CD8-positive, alpha-beta memory T cell (primary cell): ENCODE results near the gene PFKL. TPM values are rescaled to one million over a fixed set of nuclear protein-coding genes. Genes with fewer than 3 reads are reported as not detected.

Source experiments
- CTCF ChIA-PET: fragments of 350-600 bp; sonication (Branson Sonifier 250); formaldehyde crosslinking; loops from one replicate; lab custom pipeline; 2021; ENCODE audit warnings: antibody characterized with exemption; lab: Charles Lee
- POLR2A ChIA-PET: fragments of 350-600 bp; sonication (Branson Sonifier 250); formaldehyde crosslinking; loops from one replicate; lab custom pipeline; 2021; ENCODE audit warnings: antibody characterized with exemption; lab: Charles Lee
- DNase-seq, 5 donors: peaks; one replicate each; pipeline versions ENCODE4 v3.0.0 to v3.0.0-alpha.2; 2020 to 2022; ENCODE audit warnings: mixed read lengths in 1 of 5
- H3K27ac ChIP-seq: one replicate; pipeline ENCODE4 v1.7.0; 2013; ENCODE audit warnings: low read depth, mild to moderate bottlenecking, low read length, moderate library complexity
- H3K27me3 ChIP-seq: 2 replicates; pipeline ENCODE4 v1.7.0; 2013; ENCODE audit warnings: low read length, mild to moderate bottlenecking; ENCODE audit not compliant: insufficient read depth, poor library complexity, severe bottlenecking
- H3K36me3 ChIP-seq: 2 replicates; pipeline ENCODE4 v1.7.0; 2013; ENCODE audit warnings: mild to moderate bottlenecking, low read length, moderate library complexity; ENCODE audit not compliant: insufficient read depth
- H3K4me1 ChIP-seq: 2 replicates; pipeline ENCODE4 v1.7.0; 2013; ENCODE audit warnings: mild to moderate bottlenecking, low read length, moderate library complexity; ENCODE audit not compliant: insufficient read depth
- H3K4me3 ChIP-seq: 2 replicates; pipeline ENCODE4 v1.7.0; 2013; ENCODE audit warnings: mild to moderate bottlenecking, low read length
- H3K9me3 ChIP-seq: 2 replicates; pipeline ENCODE4 v1.7.0; 2013; ENCODE audit warnings: mild to moderate bottlenecking, low read length
- H3K27ac Mint-ChIP-seq, 8 donors: one replicate each; pipeline ENCODE4 v1.8.0; 2020 to 2021; ENCODE audit warnings: mixed read lengths in 8 of 8, mild to moderate bottlenecking in 6 of 8, inconsistent platforms in 3 of 8, moderate library complexity in 3 of 8
- H3K27me3 Mint-ChIP-seq, 2 donors: one replicate each; pipeline ENCODE4 v1.8.0; 2020 to 2021; ENCODE audit warnings: mixed read lengths in 2 of 2, mild to moderate bottlenecking in 1 of 2, moderate library complexity in 1 of 2
- H3K36me3 Mint-ChIP-seq, 3 donors: one replicate each; pipeline ENCODE4 v1.8.0; 2020 to 2021; ENCODE audit warnings: mixed read lengths in 3 of 3, inconsistent platforms in 1 of 3, mild to moderate bottlenecking in 1 of 3
- H3K4me1 Mint-ChIP-seq, 3 donors: one replicate each; pipeline ENCODE4 v1.8.0; 2020 to 2021; ENCODE audit warnings: mixed read lengths in 3 of 3, inconsistent platforms in 1 of 3, mild to moderate bottlenecking in 1 of 3
- H3K4me3 Mint-ChIP-seq, 7 donors: one replicate each; pipeline ENCODE4 v1.8.0; 2020 to 2021; ENCODE audit warnings: mixed read lengths in 7 of 7, mild to moderate bottlenecking in 6 of 7, moderate library complexity in 4 of 7, inconsistent platforms in 2 of 7
- H3K9me3 Mint-ChIP-seq, 5 donors: one replicate each; pipeline ENCODE4 v1.8.0; 2020 to 2022; ENCODE audit warnings: mixed read lengths in 5 of 5, mild to moderate bottlenecking in 3 of 5, moderate library complexity in 2 of 5, inconsistent platforms in 1 of 5
- polyA plus RNA-seq: library from polyadenylated mRNA; unstranded; fragments of 300-500 nt; fragmentation: Illumina TruSeq; gene quantifications from one replicate; pipeline ENCODE4 v1.2.3, GENCODE V29; 2021
- total RNA-seq, 2 experiments: library from RNA; stranded (reverse); gene quantifications; one replicate each; pipeline ENCODE4 v1.2.3, GENCODE V29; 2021

The PFKL gene
- 100 to 1,000 TPM; 122 to 129 TPM for total RNA-seq
- polyA plus RNA-seq: 105 TPM

DNA sequence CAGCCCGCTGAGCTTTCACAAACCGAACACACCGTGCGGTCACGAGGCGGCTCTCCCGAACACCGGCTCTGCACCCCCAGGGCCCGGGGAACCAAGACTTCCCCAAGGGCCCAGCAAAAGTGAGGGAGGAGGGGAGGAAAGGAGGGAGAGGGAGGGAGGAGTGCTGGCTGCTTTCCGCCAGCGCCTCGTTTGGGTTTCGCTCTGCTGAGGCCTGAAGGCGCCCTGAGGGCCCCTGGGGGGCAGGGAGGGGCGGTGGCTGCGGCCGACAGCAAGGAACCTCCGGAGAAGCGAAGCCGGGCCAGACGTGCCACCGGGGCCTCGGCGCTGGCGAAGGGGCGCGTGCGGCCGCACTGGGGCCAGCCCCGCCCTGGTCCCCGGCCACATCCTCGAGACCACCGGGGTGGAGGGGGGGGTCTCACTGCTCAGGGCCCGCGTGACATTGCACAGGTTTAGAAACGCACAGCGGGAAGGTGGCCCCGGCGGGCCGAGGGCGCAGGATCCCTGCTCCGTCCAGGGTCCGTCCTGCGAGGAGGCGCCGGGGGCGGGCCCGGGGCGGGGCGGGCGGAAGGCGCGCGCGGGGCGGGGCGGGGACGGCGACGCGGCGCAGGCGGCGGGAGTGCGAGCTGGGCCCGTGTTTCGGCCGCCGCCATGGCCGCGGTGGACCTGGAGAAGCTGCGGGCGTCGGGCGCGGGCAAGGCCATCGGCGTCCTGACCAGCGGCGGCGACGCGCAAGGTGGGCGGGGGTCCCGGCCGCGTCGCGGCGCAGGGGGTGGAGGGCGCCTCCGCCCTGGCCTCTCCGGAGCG is at the start of gene PFKL:
Gene PFKL, plus strand, starts transcription at position 596 of the 804 bp plus-strand sequence. Its CDS starts 53 bp downstream, at position 649.
- H3K9me3 ChIP-seq: no peaks in the 10 kb centered on the region
- H3K27ac Mint-ChIP-seq: peak within 1 kb of the TSS; percentile 76 to 97 (median 89)
- POLR2A ChIA-PET: no interaction called here

GRCh38 chr21:44253832-44254710 is 45.8 kb upstream of the PFKL start:
- DNase-seq: no peak
- H3K9me3 ChIP-seq: no peaks in the 10 kb centered on the region
- Mint-ChIP-seq H3K27ac (peak overlapping the region in 1 of 8 donors; percentile 42), H3K27me3 (no peaks in the 10 kb centered on the region), H3K9me3 (no peaks in the 10 kb centered on the region), H3K4me1 (no peaks in the 10 kb centered on the region), H3K36me3 (no peaks in the 10 kb centered on the region), H3K4me3 (no peak overlapping the region)
- ChIA-PET CTCF (interaction anchor here (1.3 kb wide), 1 partner anchor 12 kb away, joined by 3 read pairs; no protein-coding TSS in a partner anchor), POLR2A (no interaction called here)
- H3K4me3 ChIP-seq: no peak overlapping the region
- no peak overlapping the region for H3K27ac ChIP-seq
- H3K36me3 ChIP-seq: no peaks in the 10 kb centered on the region
- no peaks in the 10 kb centered on the region for H3K27me3 ChIP-seq
- no peaks in the 10 kb centered on the region for H3K4me1 ChIP-seq

More for the DNA sequence above, at the start of gene PFKL:
- H3K4me3 ChIP-seq: peak within 1 kb of the TSS; percentile 73
- H3K4me1 ChIP-seq: peaks cover 62% of the 10 kb centered on the region
- no peaks in the 10 kb centered on the region for H3K27me3 ChIP-seq
- peak within 1 kb of the TSS; percentile 72 for H3K27ac ChIP-seq
- Mint-ChIP-seq H3K4me3 (peak within 1 kb of the TSS; percentile 83 to 98 (median 88)), H3K4me1 (peaks cover 35 to 65% (median 49%) of the 10 kb centered on the region in 3 donors), H3K9me3 (no peaks in the 10 kb centered on the region), H3K27me3 (no peaks in the 10 kb centered on the region), H3K36me3 (peaks cover 0 to 7% (median 0%) of the 10 kb centered on the region in 3 donors)
- H3K36me3 ChIP-seq: no peaks in the 10 kb centered on the region
- peak; percentile 43 to 71 (median 51) for DNase-seq
- CTCF ChIA-PET: no interaction called here

- no peaks in the 10 kb centered on the region for H3K36me3 ChIP-seq
- Mint-ChIP-seq H3K9me3 (no peaks in the 10 kb centered on the region), H3K4me3 (no peak overlapping the region), H3K4me1 (no peaks in the 10 kb centered on the region), H3K27ac (no peak overlapping the region), H3K36me3 (no peaks in the 10 kb centered on the region), H3K27me3 (no peaks in the 10 kb centered on the region)
- no peak for DNase-seq
- POLR2A ChIA-PET: no interaction called here
- H3K9me3 ChIP-seq: no peaks in the 10 kb centered on the region
- no peaks in the 10 kb centered on the region for H3K4me1 ChIP-seq
- CTCF ChIA-PET: interaction anchor here (1.3 kb wide), 1 partner anchor 10 kb away, joined by 3 read pairs; no protein-coding TSS in a partner anchor
- H3K4me3 ChIP-seq: no peak overlapping the region
- H3K27me3 ChIP-seq: no peaks in the 10 kb centered on the region
- H3K27ac ChIP-seq: no peak overlapping the region
These were observed 44.3 kb upstream of the PFKL start for GRCh38 chr21:44255511-44255981.

GRCh38 chr21:44258056-44258725 is 41.7 kb upstream of the PFKL start:
- no peaks in the 10 kb centered on the region for H3K27me3 ChIP-seq
- DNase-seq: no peak
- no peak overlapping the region for H3K27ac ChIP-seq
- H3K9me3 ChIP-seq: no peaks in the 10 kb centered on the region
- H3K4me1 ChIP-seq: no peaks in the 10 kb centered on the region
- Mint-ChIP-seq H3K27ac (no peak overlapping the region), H3K36me3 (no peaks in the 10 kb centered on the region), H3K4me1 (no peaks in the 10 kb centered on the region), H3K9me3 (no peaks in the 10 kb centered on the region), H3K4me3 (no peak overlapping the region), H3K27me3 (no peaks in the 10 kb centered on the region)
- no peak overlapping the region for H3K4me3 ChIP-seq
- POLR2A ChIA-PET: no interaction called here
- H3K36me3 ChIP-seq: no peaks in the 10 kb centered on the region
- CTCF ChIA-PET: interaction anchor here (1.1 kb wide), 1 partner anchor 10 kb away, joined by 3 read pairs; no protein-coding TSS in a partner anchor

GRCh38 chr21:44259082-44259705 is 40.7 kb upstream of the PFKL start:
- no peak overlapping the region for H3K4me3 Mint-ChIP-seq
- CTCF ChIA-PET: interaction anchor here (1.1 kb wide), 1 partner anchor 9 kb away, joined by 3 read pairs; no protein-coding TSS in a partner anchor
- H3K27ac Mint-ChIP-seq: no peak overlapping the region
- H3K36me3 ChIP-seq: no peaks in the 10 kb centered on the region
- no peaks in the 10 kb centered on the region for H3K4me1 Mint-ChIP-seq
- no peak overlapping the region for H3K27ac ChIP-seq
- POLR2A ChIA-PET: no interaction called here
- no peaks in the 10 kb centered on the region for H3K36me3 Mint-ChIP-seq
- DNase-seq: no peak
- no peaks in the 10 kb centered on the region for H3K9me3 ChIP-seq
- H3K27me3 Mint-ChIP-seq: no peaks in the 10 kb centered on the region
- H3K9me3 Mint-ChIP-seq: no peaks in the 10 kb centered on the region
- no peaks in the 10 kb centered on the region for H3K4me1 ChIP-seq
- H3K27me3 ChIP-seq: no peaks in the 10 kb centered on the region
- no peak overlapping the region for H3K4me3 ChIP-seq

GRCh38 chr21:44260066-44260465 is 39.8 kb upstream of the PFKL start:
- H3K4me3 Mint-ChIP-seq: no peak overlapping the region
- ChIA-PET POLR2A (no interaction called here), CTCF (no interaction called here)
- H3K36me3 Mint-ChIP-seq: no peaks in the 10 kb centered on the region
- no peaks in the 10 kb centered on the region for H3K4me1 ChIP-seq
- DNase-seq: no peak
- no peaks in the 10 kb centered on the region for H3K4me1 Mint-ChIP-seq
- H3K27ac Mint-ChIP-seq: no peak overlapping the region
- no peaks in the 10 kb centered on the region for H3K9me3 ChIP-seq
- H3K27me3 ChIP-seq: no peaks in the 10 kb centered on the region
- H3K4me3 ChIP-seq: no peak overlapping the region
- H3K27me3 Mint-ChIP-seq: no peaks in the 10 kb centered on the region
- no peak overlapping the region for H3K27ac ChIP-seq
- H3K9me3 Mint-ChIP-seq: no peaks in the 10 kb centered on the region
- no peaks in the 10 kb centered on the region for H3K36me3 ChIP-seq

- Histone ChIP-seq H3K36me3 (no peaks in the 10 kb centered on the region), H3K27me3 (no peaks in the 10 kb centered on the region), H3K4me3 (no peak overlapping the region), H3K9me3 (no peaks in the 10 kb centered on the region), H3K27ac (no peak overlapping the region), H3K4me1 (no peaks in the 10 kb centered on the region)
- ChIA-PET CTCF (no interaction called here), POLR2A (no interaction called here)
- Mint-ChIP-seq H3K36me3 (no peaks in the 10 kb centered on the region), H3K27me3 (no peaks in the 10 kb centered on the region), H3K4me1 (no peaks in the 10 kb centered on the region), H3K4me3 (no peak overlapping the region), H3K9me3 (no peaks in the 10 kb centered on the region), H3K27ac (no peak overlapping the region)
- no peak for DNase-seq
These were observed 38.8 kb upstream of the PFKL start for GRCh38 chr21:44260791-44261631.
